ENCODE results near the gene SEC16A.
"Not testable (repeated sequence)": the region's sequence is repeated elsewhere in the genome, so short reads cannot be mapped to it uniquely, and the experiment has no call there.

SEC16A gene

GRCh38 chr9:136437430-136437829, 45.4 kb downstream of the SEC16A start:
- DNase-seq, result no peak

DNA sequence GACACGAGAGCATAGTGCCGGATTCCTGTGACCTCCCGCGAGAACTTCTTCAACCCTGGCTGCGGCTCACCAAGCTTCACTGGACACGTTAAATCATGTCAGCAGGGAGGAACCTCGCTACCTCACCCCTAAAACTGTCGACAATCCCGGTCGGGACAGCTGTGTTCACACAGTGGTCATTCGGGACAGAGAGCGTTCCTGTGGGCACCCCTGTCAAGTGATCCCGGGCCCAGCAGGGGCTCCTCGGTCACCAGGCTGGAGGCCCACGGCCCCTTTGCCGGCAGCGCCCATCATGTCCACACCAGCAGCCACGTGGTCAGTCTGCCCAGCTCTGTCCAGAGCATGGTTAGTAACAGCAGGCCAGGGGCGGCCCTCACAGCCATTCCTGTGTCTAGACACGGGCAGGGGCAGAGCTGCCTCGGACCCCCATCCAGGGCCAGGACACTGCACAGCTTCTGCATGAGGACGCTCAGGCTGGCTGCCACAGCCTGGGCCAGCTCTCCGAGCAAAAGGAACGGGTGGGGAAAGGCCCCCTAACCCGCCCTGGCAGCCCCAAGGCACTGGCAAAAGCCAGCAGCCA, 46.7 kb downstream of the SEC16A start:
- no peak for DNase-seq

DNA sequence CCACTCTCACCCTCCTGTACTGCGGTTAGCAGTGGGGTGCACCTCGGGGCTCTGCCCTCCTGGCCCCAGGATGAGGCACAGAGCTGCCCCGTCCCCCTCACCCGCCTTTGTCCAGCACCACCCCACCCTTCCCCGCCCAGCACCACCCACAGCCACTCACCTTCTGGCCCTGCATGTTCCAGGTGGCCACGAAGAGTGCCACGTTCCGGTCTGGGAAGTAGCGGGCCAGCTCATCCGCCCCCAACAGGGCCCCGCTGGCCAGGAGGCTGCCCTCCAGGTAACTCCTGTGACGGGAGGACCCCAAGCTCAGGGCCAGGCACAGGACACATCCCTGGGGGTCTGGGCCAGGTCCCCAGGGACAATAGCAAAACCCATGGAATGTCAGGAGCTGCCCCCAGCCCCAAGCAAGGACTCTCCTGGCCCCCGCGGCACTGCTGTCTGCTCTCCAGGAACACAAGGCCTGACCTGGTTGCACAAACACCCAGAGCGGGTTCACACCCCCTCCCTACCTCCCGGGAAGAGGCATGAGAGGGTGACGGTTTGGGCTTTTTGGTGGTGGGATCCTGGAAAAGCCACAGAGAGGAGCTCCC, 48.2 kb downstream of the SEC16A start:
- DNase-seq, result no peak

DNA sequence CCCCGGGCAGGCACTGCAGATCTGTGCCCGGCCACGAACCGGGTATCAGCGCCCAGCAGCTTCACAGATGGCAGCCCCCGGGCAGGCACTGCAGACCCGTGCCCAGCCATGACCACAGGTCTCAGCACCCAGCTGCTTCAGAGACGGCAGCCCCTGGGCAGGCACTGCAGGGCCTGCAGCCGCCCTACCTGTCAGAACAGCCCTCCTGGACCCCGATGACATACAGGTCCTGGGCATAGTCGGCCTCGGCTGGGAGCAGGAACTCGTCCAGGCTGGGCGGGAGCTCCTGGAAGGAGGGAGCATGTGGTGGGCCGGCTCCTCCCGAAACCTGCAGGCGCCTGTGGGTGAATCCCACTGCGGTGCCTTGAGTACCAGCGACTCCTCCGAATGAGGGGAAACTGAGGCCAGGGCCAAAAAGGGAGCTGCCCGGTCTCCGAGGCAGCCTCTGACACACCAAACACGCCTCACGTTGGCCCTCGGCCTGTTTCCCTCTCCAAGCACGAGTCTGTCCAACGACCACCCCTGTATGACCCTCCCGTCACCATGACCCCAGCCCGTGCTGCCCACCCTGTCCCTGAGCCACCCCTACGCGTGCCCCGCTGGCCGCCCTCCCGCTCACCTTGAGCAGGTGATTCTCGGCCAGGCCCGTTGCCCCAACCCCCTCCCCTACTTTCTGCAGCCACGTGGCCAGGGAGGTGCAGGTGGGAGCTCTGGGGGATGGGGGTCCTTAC, 48.8 kb downstream of the SEC16A start:
- no peak for DNase-seq

GRCh38 chr9:136433043-136433715, 49.7 kb downstream of the SEC16A start:
- no peak for DNase-seq

DNA sequence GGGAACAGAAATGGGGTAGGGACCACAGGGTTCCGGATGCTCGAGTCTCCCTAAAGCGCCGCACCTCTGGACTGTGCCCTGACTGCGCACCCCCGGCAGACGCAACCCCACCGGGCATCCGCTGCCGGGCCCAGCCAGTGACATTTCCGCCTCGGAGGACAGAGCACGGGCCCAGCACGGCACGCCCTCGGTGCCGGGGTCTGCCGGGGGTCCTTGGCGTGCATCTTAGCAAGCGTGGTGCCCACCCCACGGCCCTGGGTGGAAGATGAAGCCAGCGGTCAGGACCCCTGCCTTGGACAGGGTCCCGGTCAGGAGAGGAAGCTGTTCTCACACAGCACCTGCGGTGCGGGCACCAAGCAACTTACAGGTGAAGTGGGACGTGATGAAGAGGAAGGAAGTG, 50.2 kb downstream of the SEC16A start:
- no peak for DNase-seq

- no peak for DNase-seq
Measured at GRCh38 chr9:136431782-136432350, 51.0 kb downstream of the SEC16A start.

DNA sequence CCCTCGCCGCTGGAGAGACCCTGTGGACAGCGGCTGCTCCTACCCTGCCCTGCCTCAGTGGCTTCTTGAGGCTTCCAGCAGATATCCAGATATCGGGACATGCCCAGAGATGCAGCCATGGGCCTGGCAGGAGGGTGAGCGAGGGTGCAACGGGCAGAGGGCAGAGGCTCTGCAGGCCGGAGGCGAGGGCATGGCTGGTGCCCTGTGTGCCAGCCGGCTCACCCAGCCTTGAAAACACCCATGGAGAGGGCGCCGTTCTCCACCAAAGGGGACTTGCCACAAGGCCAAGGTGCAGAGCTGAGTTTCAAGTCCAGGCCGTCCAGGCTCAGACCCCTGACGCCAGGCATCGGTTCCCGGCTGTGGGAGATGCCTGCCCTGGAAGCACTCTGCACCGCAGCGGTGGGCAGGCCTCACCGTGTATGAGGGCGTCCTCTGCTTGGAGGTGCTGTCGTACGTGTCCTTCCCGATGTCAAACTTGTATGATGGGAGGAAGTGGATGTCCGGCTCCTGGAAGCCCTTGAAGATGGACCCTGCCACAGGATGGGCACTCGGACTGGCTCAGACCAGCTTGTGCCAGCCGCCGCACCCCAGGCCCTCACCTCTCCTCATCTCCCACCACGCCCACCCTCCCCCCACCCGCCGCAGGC, 52.1 kb downstream of the SEC16A start:
- DNase-seq, result no peak

DNA sequence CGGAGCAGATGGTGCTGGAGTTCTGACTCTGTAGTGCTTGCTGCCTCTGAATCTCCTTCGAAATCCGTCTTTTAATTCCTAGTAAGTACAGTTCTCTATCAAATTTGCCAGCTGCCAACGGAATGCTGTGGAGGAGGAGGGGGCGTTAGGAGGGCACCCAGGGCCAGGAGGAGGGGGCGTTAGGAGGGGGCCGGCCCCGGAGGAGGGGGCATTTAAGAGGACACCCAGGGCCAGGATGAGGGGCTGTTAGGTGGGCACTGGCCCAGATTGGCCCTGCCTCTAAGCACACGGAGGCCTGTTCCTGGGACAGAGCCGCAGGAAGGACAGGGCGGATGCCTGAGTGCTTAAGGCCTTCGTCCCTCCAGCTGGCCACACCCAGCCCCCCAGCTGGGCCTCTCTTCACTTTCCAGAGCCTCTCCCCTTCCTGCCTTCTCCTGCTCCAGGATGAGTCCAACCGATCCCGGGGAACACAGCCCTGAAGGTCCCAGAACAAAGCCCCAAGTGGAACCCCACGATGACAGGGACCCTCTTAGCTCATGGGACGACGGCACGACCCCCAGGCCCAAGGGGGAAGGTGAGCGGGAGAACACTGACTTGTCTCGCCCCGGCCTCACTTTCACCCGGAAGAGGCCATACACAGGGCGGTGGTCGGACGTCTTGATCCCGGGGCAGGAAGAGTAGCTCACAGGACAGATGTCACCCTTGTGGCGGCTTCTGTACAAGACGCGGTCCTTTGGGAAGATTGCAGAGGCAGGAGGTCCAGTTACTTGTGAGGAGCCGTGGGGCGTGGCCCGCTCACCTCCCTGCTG, 53.0 kb downstream of the SEC16A start:
- DNase-seq, result no peak

DNA sequence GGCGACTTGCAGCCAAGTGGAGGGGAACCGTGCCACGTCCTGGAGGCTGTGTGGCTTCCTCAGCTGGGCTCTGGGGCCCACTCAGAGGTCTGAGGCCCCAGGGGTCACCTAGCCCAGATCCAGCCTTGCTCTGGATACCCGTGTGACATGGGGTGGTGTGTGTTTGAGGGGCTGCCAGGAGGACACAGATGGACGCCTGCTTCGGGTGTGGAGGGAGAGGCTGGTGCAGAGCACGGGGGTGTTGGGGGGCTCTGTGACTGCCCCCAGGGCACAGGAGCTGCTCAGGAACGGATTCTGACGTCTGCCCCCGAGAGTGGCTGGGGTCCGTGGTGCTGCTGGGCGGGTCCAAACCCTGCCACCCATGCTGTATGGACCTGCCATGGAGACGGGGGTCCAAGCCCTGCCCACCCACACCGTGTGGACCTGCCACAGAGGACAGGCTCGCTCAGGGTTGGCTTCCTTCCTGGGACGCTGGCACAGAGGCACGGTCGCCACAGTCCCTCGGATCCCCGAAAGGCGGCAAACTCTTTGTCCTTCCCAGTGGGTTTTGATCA, 53.7 kb downstream of the SEC16A start:
- no peak for DNase-seq

DNA sequence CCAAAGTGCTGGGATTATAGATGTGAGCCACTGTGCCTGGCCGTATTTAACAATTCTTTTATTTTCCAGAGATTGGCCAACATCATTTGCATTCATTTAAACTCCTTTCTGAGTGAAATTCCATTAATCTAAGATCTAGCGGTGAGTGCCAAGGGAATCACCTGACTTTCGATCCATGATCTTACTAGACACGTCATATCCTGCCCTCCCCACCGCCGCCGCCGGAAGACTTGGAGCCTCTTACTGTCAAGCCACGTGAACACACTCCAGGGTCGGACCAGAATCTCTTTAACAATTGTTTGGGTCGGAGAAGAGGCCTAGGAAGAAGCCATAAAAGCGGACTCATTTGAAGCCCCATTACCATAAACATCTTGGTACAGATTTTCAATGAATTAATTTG, 56.1 kb downstream of the SEC16A start:
- DNase-seq, result no peak

- DNase-seq, result not testable (repeated sequence)
Measured at GRCh38 chr9:136425367-136425766, 57.5 kb downstream of the SEC16A start.

- DNase-seq, result no peak
Measured at GRCh38 chr9:136424750-136425362, 58.0 kb downstream of the SEC16A start.

GRCh38 chr9:136423432-136424146, 59.3 kb downstream of the SEC16A start:
- no peak for DNase-seq

DNA sequence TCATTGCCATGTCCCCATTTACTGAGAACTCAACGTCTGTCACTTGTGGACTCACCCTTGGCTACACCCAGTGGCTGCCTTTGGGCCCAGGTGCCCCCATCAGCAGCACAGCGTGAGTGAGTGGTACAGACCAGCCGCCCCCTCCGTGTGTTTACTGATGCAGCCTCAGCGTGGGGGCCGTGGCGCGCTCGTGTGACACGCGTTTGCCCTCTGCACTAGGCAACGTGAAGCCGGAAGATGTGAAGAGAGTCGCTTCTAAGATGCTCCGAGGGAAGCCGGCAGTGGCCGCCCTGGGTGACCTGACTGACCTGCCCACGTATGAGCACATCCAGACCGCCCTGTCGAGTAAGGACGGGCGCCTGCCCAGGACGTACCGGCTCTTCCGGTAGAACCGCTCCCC, 60.0 kb downstream of the SEC16A start:
- no peak for DNase-seq

- no peak for DNase-seq
Measured at GRCh38 chr9:136421791-136422190, 61.0 kb downstream of the SEC16A start.

DNA sequence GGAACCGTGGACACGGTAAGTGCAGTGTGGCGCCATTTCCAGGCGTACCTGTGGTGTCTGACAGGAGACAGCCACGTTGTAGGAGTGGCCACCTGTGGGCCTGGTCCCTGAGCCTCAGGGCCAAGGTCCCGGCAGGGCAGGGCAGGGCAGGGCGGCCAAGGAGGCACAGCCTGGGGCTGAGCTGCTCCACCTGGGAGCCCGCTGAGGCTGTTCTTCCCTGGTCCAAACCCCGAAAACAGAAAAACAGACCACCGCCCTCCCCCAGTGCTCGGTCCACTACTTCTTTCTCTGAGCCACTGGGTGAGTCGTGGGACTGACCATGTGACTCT, 63.8 kb downstream of the SEC16A start:
- no peak for DNase-seq

- no peak for DNase-seq
Measured at GRCh38 chr9:136418182-136419091, 64.4 kb downstream of the SEC16A start.

DNA sequence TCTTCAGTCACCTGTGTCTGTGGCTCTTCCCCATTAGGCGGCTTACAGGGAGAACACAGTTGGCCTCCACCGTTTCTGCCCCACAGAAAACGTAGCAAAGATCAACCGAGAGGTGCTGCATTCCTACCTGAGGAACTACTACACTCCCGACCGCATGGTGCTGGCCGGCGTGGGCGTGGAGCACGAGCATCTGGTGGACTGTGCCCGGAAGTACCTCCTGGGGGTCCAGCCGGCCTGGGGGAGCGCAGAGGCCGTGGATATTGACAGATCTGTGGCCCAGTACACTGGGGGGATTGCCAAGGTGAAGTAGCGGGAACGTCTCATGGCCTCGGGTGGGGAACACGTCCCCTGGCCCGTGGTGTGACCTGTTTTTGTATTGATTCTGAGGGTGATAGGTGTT, 65.9 kb downstream of the SEC16A start:
- no peak for DNase-seq

DNA sequence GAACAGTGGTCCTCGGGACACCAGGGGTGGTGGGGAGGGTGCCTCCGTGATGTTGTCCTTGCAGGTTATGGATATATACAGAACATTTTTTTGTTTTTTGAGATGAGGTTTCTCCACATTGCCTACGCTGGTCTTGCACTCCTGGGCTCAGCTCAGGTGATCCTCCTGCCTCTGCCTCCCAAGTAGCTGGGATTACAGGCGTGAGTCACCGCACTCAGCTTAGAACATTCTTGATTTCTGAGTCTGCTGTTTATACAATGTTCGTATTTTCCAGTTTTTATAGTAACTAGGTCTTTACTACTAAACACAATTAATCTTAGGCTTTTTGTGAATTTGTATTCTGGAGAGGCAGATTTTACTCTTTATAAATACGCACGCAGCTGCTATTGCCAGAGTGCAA, 66.4 kb downstream of the SEC16A start:
- DNase-seq, result no peak

Measured in CD4-positive, alpha-beta T cell treated with Interleukin-15 for 1 hour (primary cell).